ENCODE data around the gene DET1.
"Not testable (repeated sequence)": the region's sequence is repeated elsewhere in the genome, so short reads cannot be mapped to it uniquely, and the experiment has no call there.

Gene DET1

DNA sequence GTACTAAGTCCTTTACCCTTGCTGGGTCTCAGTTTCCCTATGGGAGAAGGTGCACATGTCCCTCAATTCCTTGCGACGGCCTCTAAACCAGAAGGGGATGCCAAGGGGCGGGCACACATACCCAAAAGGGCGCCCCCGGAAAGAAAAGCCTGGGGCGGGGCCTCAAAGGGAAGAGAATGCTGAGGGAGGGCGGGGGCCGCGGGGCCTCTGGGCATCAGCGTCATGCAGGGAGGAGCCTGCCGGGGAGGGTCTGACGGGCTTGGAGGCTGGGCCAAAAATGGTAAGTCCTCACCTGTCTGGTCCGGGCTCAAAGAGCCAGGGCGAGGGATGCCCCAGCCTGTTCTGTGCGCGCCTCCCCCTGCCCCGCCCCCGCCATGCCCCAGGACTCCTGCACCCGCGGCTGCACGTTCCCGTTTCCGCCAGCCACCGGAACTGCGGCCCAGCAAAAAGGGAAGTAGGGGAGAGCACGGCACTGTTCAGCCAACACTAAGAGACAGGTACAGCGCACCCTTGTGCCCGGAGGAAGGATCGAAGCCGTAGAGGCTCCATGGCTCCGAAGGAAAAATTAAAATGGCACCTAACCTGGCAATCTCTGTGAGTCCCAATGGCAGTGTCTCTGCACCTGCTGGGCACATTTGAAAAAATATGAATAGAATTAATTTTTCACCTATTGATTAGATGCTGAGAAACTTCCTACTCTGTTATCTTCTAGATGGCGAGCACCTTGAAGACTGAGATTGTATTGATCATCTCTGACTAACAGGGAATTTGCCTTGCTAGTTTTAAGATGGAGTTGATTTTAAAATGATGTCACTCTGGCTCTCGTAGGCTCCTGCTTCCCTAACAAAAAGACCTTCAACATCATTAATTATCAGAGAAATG, at the start of gene DET1:
DET1 (minus strand) TSS at position 434 of the 882 bp plus-strand sequence. CDS start 14,976 bp downstream, outside the sequence.
- DNase-seq, result peak; percentile 97

DNA sequence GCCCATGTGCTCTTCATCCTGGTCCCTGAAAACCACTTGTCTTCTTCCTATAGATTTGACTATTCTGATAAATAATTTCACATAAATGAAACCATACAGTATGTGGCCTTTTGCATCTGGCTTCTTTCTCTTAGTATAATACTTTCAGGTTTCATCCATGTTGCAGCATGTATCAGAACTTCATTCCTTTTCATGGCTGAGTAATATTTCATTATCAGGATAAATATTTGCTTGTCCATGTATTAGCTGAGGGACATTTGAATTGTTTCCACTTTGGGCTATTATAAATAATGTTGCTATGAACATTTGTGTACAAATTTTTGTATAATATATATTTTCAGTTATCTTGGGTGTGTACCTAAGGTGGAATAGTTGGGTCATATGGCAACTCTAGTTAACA, 44.9 kb upstream of the DET1 start:
- no peak for DNase-seq

DNA sequence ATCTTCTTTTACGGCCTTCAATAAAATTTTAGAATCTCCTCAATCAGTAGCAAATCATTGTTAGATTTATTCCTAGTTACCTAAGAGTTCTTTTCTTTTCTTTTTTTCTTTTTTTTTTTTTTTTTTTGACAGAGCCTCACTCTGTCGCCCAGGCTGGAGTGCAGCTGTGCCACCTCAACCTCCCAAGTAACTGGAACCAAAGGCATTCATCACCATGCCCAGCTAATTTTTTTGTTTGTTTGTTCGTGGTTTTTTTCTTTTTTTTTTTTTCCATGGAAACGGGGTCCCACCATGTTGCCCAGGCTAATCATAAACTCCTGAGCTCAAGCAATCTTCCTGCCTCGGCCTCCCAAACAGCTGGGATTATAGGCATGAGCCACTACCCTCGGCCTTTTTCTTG, 44.3 kb upstream of the DET1 start:
- no peak for DNase-seq

DNA sequence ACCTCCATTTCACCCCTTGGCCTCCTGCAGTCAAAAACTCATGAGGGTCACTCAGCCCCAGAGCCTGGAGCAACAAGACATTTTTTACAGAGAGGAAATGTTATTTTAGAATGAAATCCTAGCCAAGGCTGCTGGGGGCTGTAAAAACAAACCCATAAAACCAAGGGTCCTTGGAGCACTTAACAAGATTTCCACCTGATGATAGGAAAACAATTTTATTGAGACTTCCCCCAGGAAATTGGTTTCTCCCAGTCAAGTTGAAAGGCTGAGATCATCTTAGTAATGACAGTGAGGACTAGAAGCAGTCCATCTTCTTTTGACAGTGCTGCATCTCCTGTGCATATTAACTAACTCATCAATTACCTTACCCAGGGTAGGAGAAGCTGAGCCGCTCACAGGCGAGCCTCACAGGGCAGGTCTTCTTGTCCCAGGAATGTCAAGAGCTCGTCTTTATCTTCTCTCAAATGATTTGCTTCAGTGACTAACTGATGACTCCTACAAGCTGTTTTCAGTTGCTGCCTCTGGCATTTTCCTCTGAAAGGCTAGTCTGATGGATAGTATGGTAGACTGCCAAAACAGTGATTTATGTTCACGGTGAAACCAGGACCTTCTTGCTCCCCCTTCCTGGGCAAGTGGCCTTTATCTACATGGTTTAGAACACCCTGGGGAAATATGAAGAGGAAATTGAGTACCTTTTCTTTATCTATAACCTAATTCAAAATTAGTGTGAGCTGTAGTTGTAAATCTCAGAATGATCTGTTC, 40.1 kb upstream of the DET1 start:
- no peak for DNase-seq

DNA sequence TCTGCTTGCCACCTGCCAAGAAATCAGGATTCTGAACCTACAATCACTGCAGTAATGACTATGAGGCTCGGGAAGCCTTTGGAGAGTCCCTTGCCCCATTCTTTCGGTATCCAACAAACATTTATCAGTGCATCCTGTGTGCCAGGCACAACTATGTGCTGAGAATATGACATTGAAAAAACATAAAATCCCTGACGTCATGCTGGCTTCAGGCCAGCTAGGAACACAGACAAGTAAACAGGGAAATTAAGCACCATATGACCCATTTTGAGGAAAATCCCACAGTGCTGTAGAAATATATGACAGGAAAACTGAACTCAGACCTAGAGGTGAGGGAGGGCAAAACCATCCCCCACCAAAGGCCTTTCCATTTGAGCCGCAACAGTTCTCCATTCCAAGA, 34.1 kb upstream of the DET1 start:
- no peak for DNase-seq

DNA sequence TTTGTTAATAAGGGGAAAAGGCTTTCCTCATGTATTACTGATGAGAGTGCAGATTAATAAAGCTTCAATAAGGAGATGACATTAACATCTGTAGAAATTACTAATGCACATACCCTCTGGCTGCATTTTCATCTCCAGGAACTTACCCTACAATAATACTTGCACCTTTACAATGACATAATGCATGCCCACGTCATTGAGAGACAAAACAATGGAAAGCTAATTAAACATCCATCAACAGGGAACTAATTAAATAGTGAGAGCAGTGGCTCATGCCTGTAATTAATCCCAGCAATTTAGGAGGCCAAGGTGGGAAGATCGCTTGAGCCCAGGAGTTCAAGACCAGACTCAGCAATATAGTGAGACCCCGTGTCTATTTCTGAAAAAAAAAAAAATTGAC, 32.8 kb upstream of the DET1 start:
- no peak for DNase-seq

DNA sequence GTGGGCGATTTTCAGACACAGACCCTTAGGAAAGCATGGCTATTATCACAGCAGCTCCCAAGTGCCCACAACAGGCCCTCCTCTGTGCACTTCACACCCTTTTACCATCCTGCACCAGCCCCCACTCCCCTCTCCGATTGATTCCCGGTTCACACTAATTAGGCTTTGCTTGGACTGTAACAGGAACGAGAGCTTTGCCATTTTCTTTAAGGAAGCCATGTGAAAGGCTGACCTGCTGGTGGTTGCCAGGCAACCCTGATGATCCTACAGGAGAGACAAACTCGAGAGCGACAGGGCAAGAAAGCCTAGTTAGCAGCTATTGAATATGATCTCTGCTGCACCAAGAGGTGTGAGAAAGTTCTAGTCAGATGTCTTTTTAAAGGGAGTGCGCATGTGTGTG, 28.2 kb upstream of the DET1 start:
- DNase-seq, result no peak

DNA sequence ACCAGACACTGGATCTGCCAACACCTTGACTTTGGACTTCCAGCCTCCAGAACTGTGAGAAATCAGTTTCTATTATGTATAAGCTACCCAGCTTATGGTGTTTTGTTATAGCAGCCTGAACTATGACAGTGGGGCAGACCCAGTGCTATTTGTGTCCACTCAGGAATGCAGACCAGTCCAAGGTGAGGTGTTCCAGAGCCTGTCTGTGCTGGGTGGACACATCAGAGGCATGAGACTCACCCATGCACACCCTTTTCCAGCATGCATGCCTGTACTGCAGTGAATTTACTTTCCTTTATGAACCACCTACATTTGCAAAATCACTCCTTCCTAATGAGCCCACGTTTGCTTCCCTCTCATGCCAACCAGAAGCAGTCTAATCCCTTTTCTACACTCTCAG, 27.6 kb upstream of the DET1 start:
- DNase-seq, result no peak

DNA sequence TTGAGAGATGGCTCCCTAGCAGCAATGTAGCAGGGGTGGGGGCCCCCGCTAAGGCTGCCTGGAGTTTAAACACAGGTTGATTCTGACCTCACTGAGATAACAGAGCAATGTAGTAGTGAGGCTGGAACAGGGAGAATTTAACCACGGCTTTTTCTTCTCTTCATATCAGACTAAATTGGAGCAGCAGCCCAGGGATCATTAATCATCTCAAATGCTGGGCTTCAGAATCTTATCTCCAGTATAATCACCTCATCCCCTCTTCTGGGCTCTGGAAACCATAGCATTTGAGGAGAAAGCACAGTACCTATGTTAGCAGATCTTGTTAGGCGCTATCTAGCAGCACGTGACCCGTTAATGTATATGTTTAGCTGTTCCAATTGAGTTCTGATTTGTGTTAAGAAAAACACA, 25.4 kb upstream of the DET1 start:
- DNase-seq, result no peak

DNA sequence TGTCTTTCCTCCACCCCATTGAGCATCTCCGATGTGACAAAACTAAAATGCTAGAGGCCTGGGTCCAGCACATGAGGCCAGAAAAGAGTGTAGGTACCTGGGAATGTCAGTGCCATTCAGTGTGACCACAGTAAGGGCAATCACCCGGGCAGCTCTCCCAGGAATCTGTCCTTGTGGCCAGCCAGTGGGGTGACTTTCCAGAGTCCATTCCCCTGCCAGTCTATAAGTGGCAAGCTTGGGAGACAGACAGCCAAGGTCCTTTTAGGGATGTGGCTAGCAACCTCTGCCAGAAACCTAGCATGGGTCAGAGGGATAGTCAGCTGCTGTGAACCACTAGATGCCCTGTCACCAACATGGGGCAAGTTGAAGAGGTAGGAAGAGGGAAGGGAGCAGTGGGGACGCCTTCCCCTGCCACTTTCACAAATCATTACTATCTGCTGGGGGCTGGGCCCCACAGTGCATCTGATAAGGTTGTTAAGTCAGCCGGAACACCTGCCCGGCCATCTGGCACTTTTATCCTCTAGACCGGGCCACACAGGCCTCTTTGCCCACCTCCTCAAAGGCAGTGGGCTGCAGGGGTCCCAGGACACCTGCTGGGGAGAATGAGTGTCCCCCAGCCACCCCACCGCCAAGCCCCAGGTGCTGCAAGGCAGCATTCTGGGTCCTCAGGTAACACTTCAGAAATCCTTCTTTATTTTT, 24.8 kb upstream of the DET1 start:
- no peak for DNase-seq

DNA sequence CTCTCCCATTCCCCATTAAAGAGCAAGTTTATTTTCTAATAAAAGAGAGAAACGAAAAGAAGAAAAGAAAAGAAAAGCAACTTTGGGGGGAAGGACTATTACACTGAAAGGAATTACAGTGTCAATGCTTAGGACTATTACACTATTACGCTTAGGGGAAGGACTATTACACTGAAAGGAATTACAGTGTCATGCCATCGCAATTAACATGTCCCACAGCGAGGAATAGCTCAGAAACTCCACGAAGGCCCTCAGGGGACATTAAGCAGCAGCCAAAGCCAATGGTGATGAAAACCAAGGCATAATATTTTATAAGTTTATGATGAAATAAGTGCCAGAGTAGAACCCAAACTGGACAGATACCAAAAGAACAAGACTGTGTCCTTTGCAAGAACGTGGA, 22.1 kb upstream of the DET1 start:
- DNase-seq, result no peak

DNA sequence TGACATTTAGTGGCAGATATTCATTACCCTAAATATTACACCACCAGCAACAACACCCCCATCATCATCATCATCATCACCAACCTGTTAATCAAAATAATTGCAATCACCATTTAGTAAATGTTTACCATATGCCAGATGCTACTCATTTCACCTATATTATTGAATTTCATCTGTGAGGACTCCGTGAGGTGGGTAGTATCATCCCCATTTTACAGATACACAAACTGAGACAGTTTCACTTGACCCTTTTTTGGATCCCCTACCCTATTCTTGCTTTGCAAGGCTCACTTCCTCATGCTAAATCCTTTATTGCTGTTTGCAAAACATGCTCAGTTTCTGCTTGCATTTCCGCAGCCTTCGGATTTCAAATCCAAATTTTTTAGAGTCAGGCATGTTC, 18.3 kb upstream of the DET1 start:
- no peak for DNase-seq

DNA sequence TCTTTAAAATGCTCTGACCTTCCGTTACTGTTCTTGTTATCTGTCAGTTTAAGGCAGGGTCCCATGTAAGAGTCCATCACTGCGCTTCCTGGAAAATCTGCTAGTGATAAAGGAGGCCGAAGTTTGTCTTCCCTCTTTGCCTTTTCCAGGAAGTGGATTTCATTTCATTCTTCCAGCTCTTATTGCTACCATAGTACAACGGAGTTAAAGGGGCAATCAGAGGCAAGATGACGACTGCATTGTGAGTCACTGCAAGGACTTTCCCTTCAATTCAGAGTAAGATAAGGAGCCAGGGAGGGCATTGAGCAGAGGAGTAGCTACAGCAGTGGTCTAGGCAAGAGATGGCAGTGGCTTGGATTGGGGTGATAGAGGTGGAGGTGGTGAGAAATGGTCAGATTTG, 17.2 kb upstream of the DET1 start:
- no peak for DNase-seq

DNA sequence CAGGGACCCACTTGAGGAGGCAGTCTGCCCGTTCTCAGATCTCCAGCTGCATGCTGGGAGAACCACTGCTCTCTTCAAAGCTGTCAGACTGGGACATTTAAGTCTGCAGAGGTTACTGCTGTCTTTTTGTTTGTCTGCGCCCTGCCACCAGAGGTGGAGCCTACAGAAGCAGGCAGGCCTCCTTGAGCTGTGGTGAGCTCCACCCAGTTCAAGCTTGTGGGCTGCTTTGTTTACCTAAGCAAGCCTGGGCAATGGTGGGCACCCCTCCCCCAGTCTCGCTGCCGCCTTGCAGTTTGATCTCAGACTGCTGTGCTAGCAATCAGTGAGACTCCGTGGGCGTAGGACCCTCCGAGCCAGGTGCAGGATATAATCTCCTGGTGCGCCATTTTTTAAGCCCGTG, 13.1 kb upstream of the DET1 start:
- DNase-seq, result not testable (repeated sequence)

DNA sequence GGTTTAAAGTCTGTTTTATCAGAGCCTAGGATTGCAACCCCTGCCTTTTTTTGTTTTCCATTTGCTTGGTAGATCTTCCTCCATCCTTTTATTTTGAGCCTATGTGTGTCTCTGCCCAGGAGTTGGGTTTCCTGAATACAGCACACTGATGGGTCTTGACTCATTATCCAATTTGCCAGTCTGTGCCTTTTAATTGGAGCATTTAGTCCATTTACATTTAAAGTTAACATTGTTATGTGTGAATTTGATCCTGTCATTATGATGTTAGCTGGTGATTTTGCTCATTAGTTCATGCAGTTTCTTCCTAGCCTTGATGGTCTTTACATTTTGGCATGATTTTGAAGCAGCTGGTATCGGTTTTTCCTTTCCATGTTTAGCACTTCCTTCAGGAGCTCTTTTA, 11.5 kb upstream of the DET1 start:
- not testable (repeated sequence) for DNase-seq

DNA sequence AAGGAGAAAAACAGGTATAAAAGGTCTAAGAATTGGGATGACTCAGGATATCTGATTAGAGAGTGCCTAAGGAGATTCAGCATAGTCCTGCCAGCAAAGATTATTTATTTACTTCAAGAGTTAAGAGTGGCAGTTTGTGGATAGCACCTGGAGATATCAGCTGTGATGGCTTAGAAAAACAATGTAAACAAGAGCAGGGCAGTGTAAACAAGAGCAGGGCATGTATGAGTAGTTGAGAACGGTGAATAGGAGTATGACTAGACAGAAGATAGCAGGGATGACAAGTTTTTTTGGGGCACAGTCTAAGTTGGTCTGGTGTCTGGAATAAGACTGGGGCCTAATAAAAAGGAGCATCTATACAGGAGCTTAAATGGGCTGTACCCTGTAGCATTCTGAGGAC, 1.5 kb upstream of the DET1 start:
- DNase-seq, result not testable (repeated sequence)

DNA sequence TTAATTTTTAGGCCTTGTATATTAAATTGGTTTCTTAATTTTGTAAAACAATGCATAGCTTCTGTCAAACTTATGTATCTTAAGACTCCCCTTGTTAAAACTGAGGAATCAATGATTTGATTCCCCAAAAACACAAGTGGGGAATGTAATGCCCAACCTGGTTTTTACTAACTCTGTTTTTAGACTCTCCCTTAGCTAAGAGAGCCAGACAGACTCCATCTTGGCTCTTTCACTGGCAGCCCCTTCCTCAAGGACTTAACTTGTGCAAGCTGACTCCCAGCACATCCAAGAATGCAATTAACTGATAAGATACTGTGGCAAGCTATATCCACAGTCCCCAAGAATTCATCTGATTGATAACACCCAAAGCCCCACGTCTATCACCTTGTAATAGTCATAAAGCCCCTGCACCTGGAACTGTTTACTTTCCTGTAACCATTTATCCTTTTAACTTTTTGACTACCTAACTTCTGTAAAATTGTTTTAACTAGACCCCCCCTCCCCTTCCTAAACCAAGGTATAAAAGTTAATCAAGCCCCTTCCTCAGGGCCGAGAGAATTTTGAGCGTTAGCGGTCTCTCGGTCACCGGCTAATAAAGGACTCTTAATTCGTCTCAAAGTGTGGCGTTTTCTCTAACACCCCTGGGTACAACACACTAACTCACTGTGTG, 768 bp downstream of the DET1 start:
- DNase-seq, result not testable (repeated sequence)

DNA sequence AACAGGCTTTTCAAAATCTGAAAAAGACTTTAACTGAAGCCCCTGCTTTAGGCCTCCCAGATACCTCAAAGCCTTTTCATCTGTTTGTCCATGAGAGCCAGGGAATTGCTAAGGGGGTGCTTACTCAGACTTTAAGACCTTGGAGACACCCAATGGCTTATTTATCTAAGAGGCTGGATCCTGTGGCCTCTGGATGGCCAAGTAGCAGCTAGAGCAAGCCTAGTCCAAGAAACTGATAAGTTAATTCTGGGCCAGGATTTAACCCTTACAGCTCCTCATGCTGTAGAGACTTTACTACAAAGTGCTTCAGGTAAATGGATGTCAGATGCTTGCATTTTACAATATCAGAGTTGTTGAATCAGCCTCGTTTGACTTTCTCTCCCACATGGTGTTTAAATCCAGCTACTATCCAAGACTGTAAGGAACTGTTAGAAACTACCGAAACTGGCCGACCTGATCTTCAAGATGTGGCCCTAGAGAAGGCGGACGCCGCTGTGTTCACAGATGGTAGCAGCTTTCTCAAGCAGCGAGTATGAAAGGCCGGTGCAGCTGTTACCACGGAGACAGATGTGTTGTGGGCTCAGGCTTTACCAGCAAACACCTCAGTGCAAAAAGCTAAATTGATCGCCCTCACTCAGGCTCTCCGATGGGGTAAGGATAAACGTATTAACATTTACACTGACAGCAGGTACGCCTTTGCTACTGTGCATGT, 3.3 kb downstream of the DET1 start:
- DNase-seq, result no peak

DNA sequence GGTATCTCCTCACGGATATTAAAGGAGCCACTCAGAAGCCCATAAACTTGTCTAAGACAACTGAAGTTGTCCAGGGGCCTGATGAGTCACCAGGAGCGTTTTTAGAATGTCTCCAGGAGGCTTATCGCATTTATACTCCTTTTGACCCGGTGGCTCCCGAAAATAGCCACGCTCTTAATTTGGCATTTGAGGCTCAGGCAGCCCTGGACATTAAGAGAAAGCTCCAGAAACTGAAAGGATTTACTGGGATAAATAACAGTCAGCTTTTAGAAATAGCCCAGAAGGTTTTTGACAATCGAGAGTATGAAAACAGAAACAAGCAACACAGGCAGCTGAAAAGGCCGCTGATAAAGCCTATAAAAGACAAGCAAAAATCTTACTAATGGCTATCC, 4.1 kb downstream of the DET1 start:
- DNase-seq, result no peak

DNA sequence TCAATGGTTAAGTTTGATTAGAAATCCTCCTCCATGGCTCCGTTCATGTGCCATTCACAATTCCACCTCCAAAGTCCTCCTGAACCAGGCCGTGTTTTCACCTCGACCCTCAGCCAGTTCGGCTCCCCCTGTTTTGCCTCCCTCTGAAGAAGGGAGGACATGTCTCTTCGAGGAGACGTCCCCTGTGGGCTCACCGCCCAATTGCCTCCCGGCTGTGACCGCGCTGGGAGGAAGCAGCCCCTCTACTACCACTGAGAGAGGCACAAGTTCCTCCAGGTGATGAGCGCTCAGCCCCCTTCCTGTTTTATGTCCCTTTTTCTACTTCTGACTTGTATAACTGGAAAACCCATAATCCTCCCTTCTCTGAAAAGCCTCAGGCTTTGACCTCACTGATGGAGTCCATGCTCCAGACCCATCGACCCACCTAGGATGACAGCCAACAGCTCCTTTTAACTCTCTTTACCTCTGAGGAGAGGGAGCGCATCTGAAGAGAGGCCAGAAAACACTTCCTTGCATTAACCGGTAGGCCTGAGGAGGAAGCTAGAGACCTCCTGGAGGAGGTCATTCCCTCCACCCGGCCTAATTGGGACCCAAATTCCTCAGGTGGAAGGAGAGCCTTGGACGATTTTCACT, 4.7 kb downstream of the DET1 start:
- DNase-seq, result no peak

DNA sequence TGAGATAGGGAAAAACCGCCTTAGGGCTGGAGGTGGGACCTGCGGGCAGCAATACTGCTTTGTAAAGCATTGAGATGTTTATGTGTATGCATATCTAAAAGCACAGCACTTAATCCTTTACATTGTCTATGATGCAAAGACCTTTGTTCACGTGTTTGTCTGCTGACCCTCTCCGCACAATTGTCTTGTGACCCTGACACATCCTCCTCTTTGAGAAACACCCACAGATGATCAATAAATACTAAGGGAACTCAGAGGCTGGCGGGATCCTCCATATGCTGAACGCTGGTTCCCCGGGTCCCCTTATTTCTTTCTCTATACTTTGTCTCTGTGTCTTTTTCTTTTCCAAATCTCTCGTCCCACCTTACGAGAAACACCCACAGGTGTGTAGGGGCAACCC, 5.4 kb downstream of the DET1 start:
- not testable (repeated sequence) for DNase-seq

DNA sequence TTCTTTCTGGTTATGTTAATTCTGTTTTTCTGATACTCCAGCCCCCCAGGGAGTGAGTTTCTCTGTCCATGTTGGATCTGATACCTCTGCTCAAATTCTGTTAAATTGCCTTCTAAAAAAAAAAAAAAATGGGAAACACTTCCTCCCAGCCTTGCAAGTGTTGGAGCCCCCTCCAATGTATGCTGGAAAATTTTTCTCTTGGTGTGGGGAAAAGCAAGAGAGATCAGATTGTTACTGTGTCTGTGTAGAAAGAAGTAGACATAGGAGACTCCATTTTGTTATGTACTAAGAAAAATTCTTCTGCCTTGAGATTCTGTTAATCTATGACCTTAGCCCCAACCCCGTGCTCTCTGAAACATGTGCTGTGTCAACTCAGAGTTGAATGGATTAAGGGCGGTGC, 6.1 kb downstream of the DET1 start:
- not testable (repeated sequence) for DNase-seq
